GM12878 (cell line): ENCODE data around the gene PAQR8. TPM values are rescaled to one million over a fixed set of nuclear protein-coding genes. Genes with fewer than 3 reads are reported as not detected.
A peak's percentile ranks its signal among the peaks of the same experiment; 100 is the strongest.

Experiments
- ATAC-seq: fragments of 200-7000 bp; cut with Tn5 transposase; 3 replicates; pipeline ENCODE4 v1.9.1; 2020; ENCODE audit warnings: mild to moderate bottlenecking, moderate library complexity
- BruUV-seq: library from RNA; stranded (reverse); fragments of 400-500 nt; replicated peaks from 2 replicates; lab custom pipeline; 2021; lab: Mats Ljungman, UMichigan
- CTCF ChIA-PET: fragments of 300-600 bp; sonication (Branson Sonifier 250); formaldehyde crosslinking; extraction: SDS; loops from one replicate; lab custom pipeline; 2021; ENCODE audit warnings: inconsistent platforms; lab: Yijun Ruan, JAX
- POLR2A ChIA-PET: fragments of 350-600 bp; formaldehyde crosslinking; extraction: SDS; loops from one replicate; lab custom pipeline; 2021; ENCODE audit warnings: inconsistent platforms; lab: Charles Lee
- RAD21 ChIA-PET: fragments of 300-600 bp; sonication (Branson Sonifier 250); formaldehyde crosslinking; loops from one replicate; lab custom pipeline; 2023; ENCODE audit warnings: antibody characterized with exemption; ENCODE audit not compliant: unreplicated experiment; lab: Charles Lee
- SMC1A ChIA-PET: fragments of 300-600 bp; sonication (Branson Sonifier 250); formaldehyde crosslinking; loops from one replicate; lab custom pipeline; 2023; ENCODE audit not compliant: unreplicated experiment, uncharacterized antibody; lab: Charles Lee
- DNase-seq: peaks from one replicate; pipeline ENCODE4 v3.0.0-alpha.2; 2011; ENCODE audit warnings: low read depth, low spot score
- FAIRE-seq: peaks from 3 replicates; lab custom pipeline; 2011; peaks lifted over from hg19 to GRCh38; lab: Jason Lieb, UNC
- H2AFZ ChIP-seq: 2 replicates; pipeline ENCODE4 v1.6.0; 2011; ENCODE audit warnings: low read depth, low read length, control low read depth; ENCODE audit not compliant: control insufficient read depth
- H3K27ac ChIP-seq: 2 replicates; pipeline ENCODE4 v1.5.1; 2011; ENCODE audit warnings: control low read depth; ENCODE audit not compliant: control insufficient read depth, insufficient read depth
- H3K27me3 ChIP-seq, 2 experiments: replicated peaks in 1 of 2; 2 replicates each; pipeline versions ENCODE4 v1.6.0 to v1.6.1; 2011; ENCODE audit warnings: low read length in 1 of 2; ENCODE audit not compliant: control insufficient read depth in 2 of 2, insufficient read depth in 2 of 2
- H3K36me3 ChIP-seq, 2 experiments: 2 replicates each; pipeline ENCODE4 v1.5.1; 2011; ENCODE audit warnings: low read length in 1 of 2; ENCODE audit not compliant: control insufficient read depth in 2 of 2, insufficient read depth in 2 of 2
- H3K4me1 ChIP-seq: 2 replicates; pipeline ENCODE4 v1.6.1; 2011; ENCODE audit warnings: mild to moderate bottlenecking, low read length, moderate library complexity, mixed read lengths; ENCODE audit not compliant: control insufficient read depth, insufficient read depth
- H3K4me2 ChIP-seq: 2 replicates; pipeline ENCODE4 v1.6.0; 2011; ENCODE audit warnings: control low read depth; ENCODE audit not compliant: control insufficient read depth, insufficient read depth
- H3K4me3 ChIP-seq: fragments of 200-600 bp; sonication (generic); 2 replicates; pipeline ENCODE4 v1.5.1; 2016
- H3K79me2 ChIP-seq: 2 replicates; pipeline ENCODE4 v1.6.0; 2011; ENCODE audit warnings: low read length; ENCODE audit not compliant: control insufficient read depth, insufficient read depth
- H3K9ac ChIP-seq: 2 replicates; pipeline ENCODE4 v1.8.0; 2011; ENCODE audit warnings: low read length, control low read depth, mixed read lengths; ENCODE audit not compliant: control insufficient read depth, insufficient read depth
- H3K9me3 ChIP-seq: replicated peaks from 3 replicates; pipeline ENCODE4 v1.5.1; 2011; ENCODE audit warnings: mild to moderate bottlenecking, low read length; ENCODE audit not compliant: control insufficient read depth, insufficient read depth
- H4K20me1 ChIP-seq: 2 replicates; pipeline ENCODE4 v1.6.0; 2011; ENCODE audit not compliant: control insufficient read depth, insufficient read depth
- ASH2L ChIP-seq: fragments of 300-600, 200-600 bp; sonication (generic); IDR thresholded peaks from 2 replicates; pipeline ENCODE4 v1.6.1; 2017; ENCODE audit warnings: low read depth, mild to moderate bottlenecking, borderline replicate concordance
- BRCA1 ChIP-seq: IDR thresholded peaks from 2 replicates; pipeline ENCODE4 v1.6.1; 2011; ENCODE audit warnings: low read depth, low read length, improper control_type of control experiment
- CEBPB ChIP-seq, 2 experiments: fragments of 150-350 bp in 1 of 2; IDR thresholded peaks; 2 replicates each; pipeline ENCODE4 v1.6.1; 2012 to 2014; ENCODE audit warnings: low read depth in 2 of 2, low read length in 2 of 2, borderline replicate concordance in 1 of 2, inconsistent platforms in 1 of 2
- EED ChIP-seq: sonication (generic); IDR thresholded peaks from 2 replicates; pipeline ENCODE4 v1.6.1; 2016; ENCODE audit warnings: antibody characterized with exemption, low read depth
- MTA2 ChIP-seq: fragments of 450-650 bp; IDR thresholded peaks from 2 replicates; pipeline ENCODE4 v1.6.1; 2016; ENCODE audit warnings: low read depth, mild to moderate bottlenecking, moderate library complexity
- SIN3A ChIP-seq: IDR thresholded peaks from 2 replicates; pipeline ENCODE4 v1.6.1; 2012; ENCODE audit warnings: low read depth, low read length, improper control_type of control experiment
- SPI1 ChIP-seq: IDR thresholded peaks from 2 replicates; pipeline ENCODE4 v1.6.1; 2011; ENCODE audit warnings: low read depth, mild to moderate bottlenecking, low read length, moderate library complexity, borderline replicate concordance; ENCODE audit not compliant: insufficient read depth
- TBL1XR1 ChIP-seq: IDR thresholded peaks from 2 replicates; pipeline ENCODE4 v1.6.1; 2012; ENCODE audit warnings: low read depth, low read length, improper control_type of control experiment
- ZBED1 ChIP-seq: IDR thresholded peaks from 2 replicates; pipeline ENCODE4 v1.6.1; 2016; ENCODE audit warnings: borderline replicate concordance
- WGBS: methylation state at CpG from one replicate; pipeline ENCODE4 v1.1.6; 2016; ENCODE audit warnings: low lambda C conversion rate; ENCODE audit not compliant: insufficient replicate concordance, insufficient coverage; ENCODE audit errors: missing lambda C conversion rate; 5-methylcytosine and 5-hydroxymethylcytosine counted together
- in situ Hi-C: fragments of 300-500 bp; cut with MboI; formaldehyde crosslinking; loops from 9 replicates; pipeline ENCODE4 v1.14.3; 2018; ENCODE audit warnings: mixed read lengths
- intact Hi-C: fragments of 100-400 bp; cut with micrococcal nuclease; formaldehyde crosslinking; loops from one replicate; pipeline ENCODE4 v1.14.2; 2022; ENCODE audit not compliant: unreplicated experiment
- polyA plus RNA-seq, 11 experiments: library from polyadenylated mRNA; depleted of rRNA in 4 of 11; unstranded in 6 of 11; stranded (reverse) in 5 of 11; fragments of >200 nt; fragmentation: Nextera tagmentation in 4 of 11; fragmentation: Illumina TruSeq in 1 of 11; extraction: Ambion mirVana in 4 of 11; extraction: Trizol in 1 of 11; gene quantifications; 1 replicate in 1 of 11; 2 replicates in 10 of 11; pipeline versions ENCODE4 v1.2.1 to v1.2.3, GENCODE V29; 2011 to 2016; ENCODE audit warnings: inconsistent platforms in 2 of 11, missing spikeins in 2 of 11, low read depth in 1 of 11
- total RNA-seq, 4 experiments: library from RNA; depleted of rRNA in 3 of 4; stranded (reverse); fragments of >200 nt in 3 of 4; fragmentation: Illumina TruSeq in 1 of 4; extraction: Trizol in 1 of 4; gene quantifications; 2 replicates each; pipeline versions ENCODE4 v1.2.1 to v1.2.3, GENCODE V29; 2013 to 2021
- TF ChIP-seq, protein P1 (sequence below): IDR thresholded peaks from 2 replicates; pipeline ENCODE4 v1.6.1; 2012; ENCODE audit warnings: low read length, inconsistent platforms
- TF ChIP-seq, protein P2 (sequence below): fragments of 450-650 bp; IDR thresholded peaks from 2 replicates; pipeline ENCODE4 v1.6.1; 2016; ENCODE audit warnings: mild to moderate bottlenecking, moderate library complexity, borderline replicate concordance
- TF ChIP-seq, protein P3 (sequence below): IDR thresholded peaks from 2 replicates; pipeline ENCODE4 v1.6.1; 2011; ENCODE audit warnings: borderline replicate concordance, low read depth, mild to moderate bottlenecking, moderate library complexity, low read length; ENCODE audit not compliant: insufficient read depth, poor library complexity, severe bottlenecking

PAQR8 gene
- total and polyA plus RNA-seq, 10 of the 15 experiments (the other 5 are each of a cell fraction or from before 2014, with no cell fraction given) = 3.9 to 22.4 (median 14.6) TPM

DNA sequence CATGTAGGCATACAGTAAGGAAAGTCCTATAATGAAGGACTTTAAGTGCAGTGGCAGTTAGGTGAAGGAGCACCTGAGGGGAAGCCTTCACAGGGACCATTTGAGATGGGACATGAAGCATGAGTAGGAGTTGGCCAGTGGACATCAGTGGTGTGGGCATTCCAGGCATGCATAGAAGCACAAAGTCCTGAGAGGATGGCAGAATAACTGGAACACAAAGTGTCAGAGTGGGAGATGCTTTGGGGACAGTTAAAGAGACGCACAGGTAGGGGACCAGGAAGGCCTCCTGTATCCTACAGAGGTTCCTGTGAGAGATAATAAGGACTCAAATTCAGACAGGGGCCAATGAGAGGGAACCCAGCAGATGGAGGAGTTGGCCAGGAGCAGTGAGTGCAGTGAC, 31.8 kb downstream of the PAQR8 start (continued):
- no peak for TF ChIP-seq BRCA1
- TF ChIP-seq, protein P1, sequence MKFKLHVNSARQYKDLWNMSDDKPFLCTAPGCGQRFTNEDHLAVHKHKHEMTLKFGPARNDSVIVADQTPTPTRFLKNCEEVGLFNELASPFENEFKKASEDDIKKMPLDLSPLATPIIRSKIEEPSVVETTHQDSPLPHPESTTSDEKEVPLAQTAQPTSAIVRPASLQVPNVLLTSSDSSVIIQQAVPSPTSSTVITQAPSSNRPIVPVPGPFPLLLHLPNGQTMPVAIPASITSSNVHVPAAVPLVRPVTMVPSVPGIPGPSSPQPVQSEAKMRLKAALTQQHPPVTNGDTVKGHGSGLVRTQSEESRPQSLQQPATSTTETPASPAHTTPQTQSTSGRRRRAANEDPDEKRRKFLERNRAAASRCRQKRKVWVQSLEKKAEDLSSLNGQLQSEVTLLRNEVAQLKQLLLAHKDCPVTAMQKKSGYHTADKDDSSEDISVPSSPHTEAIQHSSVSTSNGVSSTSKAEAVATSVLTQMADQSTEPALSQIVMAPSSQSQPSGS = 0 out of 2 replicates have a peak, but pooled peaks have one; percentile 10
- TF ChIP-seq, protein P2, sequence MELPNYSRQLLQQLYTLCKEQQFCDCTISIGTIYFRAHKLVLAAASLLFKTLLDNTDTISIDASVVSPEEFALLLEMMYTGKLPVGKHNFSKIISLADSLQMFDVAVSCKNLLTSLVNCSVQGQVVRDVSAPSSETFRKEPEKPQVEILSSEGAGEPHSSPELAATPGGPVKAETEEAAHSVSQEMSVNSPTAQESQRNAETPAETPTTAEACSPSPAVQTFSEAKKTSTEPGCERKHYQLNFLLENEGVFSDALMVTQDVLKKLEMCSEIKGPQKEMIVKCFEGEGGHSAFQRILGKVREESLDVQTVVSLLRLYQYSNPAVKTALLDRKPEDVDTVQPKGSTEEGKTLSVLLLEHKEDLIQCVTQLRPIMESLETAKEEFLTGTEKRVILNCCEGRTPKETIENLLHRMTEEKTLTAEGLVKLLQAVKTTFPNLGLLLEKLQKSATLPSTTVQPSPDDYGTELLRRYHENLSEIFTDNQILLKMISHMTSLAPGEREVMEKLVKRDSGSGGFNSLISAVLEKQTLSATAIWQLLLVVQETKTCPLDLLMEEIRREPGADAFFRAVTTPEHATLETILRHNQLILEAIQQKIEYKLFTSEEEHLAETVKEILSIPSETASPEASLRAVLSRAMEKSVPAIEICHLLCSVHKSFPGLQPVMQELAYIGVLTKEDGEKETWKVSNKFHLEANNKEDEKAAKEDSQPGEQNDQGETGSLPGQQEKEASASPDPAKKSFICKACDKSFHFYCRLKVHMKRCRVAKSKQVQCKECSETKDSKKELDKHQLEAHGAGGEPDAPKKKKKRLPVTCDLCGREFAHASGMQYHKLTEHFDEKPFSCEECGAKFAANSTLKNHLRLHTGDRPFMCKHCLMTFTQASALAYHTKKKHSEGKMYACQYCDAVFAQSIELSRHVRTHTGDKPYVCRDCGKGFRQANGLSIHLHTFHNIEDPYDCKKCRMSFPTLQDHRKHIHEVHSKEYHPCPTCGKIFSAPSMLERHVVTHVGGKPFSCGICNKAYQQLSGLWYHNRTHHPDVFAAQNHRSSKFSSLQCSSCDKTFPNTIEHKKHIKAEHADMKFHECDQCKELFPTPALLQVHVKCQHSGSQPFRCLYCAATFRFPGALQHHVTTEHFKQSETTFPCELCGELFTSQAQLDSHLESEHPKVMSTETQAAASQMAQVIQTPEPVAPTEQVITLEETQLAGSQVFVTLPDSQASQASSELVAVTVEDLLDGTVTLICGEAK = 0 out of 2 replicates have a peak, but pooled peaks have one; percentile 52

DNA sequence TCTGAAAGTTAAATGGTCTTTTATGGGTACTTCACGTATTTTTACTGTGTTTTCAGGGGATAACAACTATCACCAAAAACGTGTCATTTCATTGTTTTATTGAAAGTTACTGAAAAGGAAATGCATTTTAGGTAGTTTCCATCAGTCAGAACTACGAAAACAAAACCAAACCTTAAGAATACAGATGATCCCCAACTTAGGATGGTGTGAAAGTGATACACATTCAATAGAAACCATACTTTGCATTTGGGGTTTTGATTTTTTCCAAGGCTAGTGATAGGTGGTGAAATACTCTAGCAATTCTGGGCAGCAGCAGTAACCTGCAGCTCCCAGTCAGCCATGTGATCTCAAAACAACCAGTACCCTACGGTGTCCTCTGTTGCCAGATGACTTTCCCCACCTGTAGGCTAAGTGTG, 32.3 kb downstream of the PAQR8 start:
- H3K27me3 ChIP-seq = no peaks in the 10 kb centered on the region
- H3K4me2 ChIP-seq = peak overlapping the region; percentile 75
- in situ Hi-C loops (loop anchor here (5.0 kb wide), 2 partner anchors 92 to 232 kb away; no protein-coding TSS in a partner anchor), intact Hi-C loops (loop anchor here (1.0 kb wide), 1 partner anchor 110 kb away; the partner anchor contains the start of gene MCM3)
- H3K4me1 ChIP-seq = peaks cover 77% of the 10 kb centered on the region
- RAD21 ChIA-PET = interaction anchor here (1.0 to 1.6 kb wide), 5 partner anchors 31 to 109 kb away, joined by 3 to 8 read pairs (median 4); partner anchors contain the start of genes MCM3 and PAQR8
- H3K79me2 ChIP-seq = peaks cover 10% of the 10 kb centered on the region
- H3K9me3 ChIP-seq = no peaks in the 10 kb centered on the region
- WGBS = 2% methylated on average over 4 of the region's 4 CpGs
- SMC1A ChIA-PET = interaction anchor here (1.2 to 12.8 kb wide), 4 partner anchors 14 to 110 kb away, joined by 3 to 358 read pairs (median 4); partner anchors contain the start of gene MCM3
- peak overlapping the region; percentile 76 for H3K27ac ChIP-seq
- BruUV-seq = no TSS peak
- POLR2A ChIA-PET = interaction anchor here (1.0 kb wide), 1 partner anchor 87 kb away, joined by 3 read pairs; no protein-coding TSS in a partner anchor
- CTCF ChIA-PET = interaction anchor here (0.9 to 14.7 kb wide), 4 partner anchors 30 to 230 kb away, joined by 3 to 441 read pairs (median 4); partner anchors contain the start of genes MCM3 and PAQR8
- H4K20me1 ChIP-seq = no peaks in the 10 kb centered on the region
- ATAC-seq (peak; percentile 65), FAIRE-seq (peak; percentile 73), DNase-seq (peak; percentile 77)
- peak overlapping the region; percentile 32; the same call in 1 of the 2 replicates for H2AFZ ChIP-seq
- peak overlapping the region; percentile 18; the same call in 1 of the 2 replicates for H3K9ac ChIP-seq
- H3K4me3 ChIP-seq = no peak overlapping the region; the same call in 1 of the 2 replicates
- H3K36me3 ChIP-seq = no peaks in the 10 kb centered on the region
- TF ChIP-seq, protein P3, sequence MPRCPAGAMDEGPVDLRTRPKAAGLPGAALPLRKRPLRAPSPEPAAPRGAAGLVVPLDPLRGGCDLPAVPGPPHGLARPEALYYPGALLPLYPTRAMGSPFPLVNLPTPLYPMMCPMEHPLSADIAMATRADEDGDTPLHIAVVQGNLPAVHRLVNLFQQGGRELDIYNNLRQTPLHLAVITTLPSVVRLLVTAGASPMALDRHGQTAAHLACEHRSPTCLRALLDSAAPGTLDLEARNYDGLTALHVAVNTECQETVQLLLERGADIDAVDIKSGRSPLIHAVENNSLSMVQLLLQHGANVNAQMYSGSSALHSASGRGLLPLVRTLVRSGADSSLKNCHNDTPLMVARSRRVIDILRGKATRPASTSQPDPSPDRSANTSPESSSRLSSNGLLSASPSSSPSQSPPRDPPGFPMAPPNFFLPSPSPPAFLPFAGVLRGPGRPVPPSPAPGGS = no peak
- no peak for TF ChIP-seq ASH2L
- TF ChIP-seq MTA2 = peak; percentile 69; the same call in 1 of the 2 replicates
- TF ChIP-seq EED = peak; percentile 63
- TF ChIP-seq ZBED1 = no peak
- TF ChIP-seq CEBPB (IDR thresholded peaks at IDR 0.05; ENCODE audit: borderline replicate concordance in 1 of 2, low read depth in 2 of 2, low read length in 2 of 2) = no peak
- TF ChIP-seq SPI1 = no peak
- TF ChIP-seq SIN3A = no peak
- TF ChIP-seq TBL1XR1 = 0 out of 2 replicates have a peak, but pooled peaks have one; percentile 33
